Activated gamma-delta T cell treated with anti-CD3 and anti-CD28 coated beads, Interleukin-2, amount 50 U/mL, for 16 hours (primary cell): ENCODE results near the gene PTGES3L.

Experiments used
- DNase-seq: peaks from one replicate; pipeline ENCODE4 v3.0.0-alpha.2; 2020; ENCODE audit warnings: low read depth

Gene PTGES3L

DNA sequence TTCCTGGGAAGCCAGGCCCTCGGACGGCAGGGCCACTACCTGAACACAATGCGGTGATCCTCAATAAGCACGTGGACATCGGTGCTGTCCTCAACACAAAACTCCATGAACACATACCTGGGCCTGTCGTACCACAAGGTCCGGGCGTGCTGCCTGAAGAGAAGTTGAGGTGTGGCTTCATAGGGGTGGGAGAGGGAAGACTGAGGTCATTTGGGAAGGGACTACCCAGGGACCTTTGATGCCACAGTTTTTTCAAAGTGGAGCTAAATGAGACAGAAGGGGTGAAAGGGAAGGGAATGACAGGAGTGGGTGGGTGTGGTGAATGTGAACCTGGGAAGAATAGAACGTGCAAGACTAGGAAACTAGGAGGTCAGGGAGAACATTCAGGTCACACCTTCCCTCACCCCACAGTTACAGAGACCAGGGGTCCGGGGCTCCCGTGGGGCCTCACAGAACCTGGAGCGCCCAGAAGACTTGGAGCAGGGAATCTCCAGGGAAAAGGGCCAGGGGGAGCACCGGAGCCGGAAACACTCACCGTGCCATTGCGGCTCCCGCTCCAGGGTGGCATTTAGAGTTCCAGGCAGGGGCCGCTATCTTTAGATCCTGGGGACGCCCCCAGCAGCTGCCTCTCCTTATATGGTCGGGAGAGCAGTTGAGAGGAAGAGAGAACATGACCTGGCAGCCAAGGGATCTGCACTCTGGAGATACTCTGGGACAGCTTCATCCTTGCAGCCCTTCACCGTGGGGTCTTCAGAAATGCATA, at the start of gene PTGES3L:
Gene PTGES3L (minus strand): TSS at position 570 of the 763 bp plus-strand sequence. CDS start 27 bp downstream, at position 543.
- DNase-seq, result no peak

DNA sequence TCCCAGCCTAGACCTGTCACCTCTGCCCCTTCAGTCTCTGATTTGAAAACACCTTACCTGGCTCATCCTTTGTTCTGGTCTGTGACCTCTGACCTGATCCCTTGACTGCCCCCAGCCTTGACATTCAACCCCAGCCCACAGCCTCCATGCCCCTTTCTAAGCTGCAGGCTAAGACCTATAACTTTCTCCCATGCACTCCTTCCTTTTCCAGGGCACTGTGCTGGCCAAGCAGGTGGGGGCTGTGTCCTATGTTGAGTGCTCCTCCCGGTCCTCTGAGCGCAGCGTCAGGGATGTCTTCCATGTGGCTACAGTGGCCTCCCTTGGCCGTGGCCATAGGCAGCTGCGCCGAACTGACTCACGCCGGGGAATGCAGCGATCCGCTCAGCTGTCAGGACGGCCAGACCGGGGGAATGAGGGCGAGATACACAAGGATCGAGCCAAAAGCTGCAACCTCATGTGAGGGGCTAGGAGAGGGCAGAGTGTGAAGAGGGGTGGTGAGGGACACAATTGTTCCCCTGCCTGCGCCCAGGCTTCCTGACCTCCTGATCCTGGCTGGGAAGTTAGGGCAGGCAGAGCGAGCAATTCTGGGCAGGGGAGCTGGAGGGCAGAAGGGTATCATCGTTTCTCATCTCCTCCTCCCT, 48.5 kb upstream of the PTGES3L start:
- no peak for DNase-seq

DNA sequence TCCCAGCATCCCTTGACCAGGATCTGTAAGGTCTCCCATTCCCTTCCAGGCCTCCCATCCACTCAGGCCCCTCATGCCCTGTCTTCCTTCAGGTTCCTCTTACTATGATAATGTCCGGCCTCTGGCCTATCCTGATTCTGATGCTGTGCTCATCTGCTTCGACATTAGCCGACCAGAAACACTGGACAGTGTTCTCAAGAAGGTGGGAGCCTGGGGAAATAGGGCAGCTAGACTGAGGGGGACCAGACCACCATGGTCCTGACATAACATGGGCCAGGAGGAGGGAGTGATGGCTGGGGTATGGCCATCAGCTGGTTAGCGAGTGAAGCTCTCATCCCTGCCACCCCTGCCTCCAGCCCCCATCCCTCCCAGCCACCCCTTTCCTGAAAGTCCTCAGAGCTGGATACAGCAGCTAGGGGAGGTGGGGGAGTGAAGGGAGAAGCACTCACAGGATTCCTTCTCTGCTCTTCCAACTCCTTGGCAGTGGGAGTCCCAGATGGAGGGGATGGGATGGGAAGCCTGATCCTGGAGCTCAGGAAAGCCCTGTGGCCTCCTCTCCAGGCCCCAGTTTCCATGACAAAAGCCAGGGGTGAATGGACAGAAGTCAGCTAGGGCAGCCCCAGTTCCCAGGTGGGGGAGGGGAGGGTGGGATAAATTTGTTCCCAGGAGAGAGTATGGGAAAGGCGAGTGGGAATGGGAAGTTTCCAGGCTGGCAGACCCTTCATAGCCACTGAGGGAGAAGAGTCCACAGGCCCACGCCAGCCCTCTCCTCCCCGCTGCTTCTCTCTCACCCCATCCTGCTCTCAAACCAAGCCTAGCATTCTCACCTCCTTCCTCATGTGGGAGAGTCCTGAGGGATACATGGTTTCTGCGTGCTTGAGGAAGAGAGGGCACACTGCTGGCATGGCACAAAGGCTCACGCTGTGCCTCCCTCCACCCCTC, 47.5 kb upstream of the PTGES3L start:
- no peak for DNase-seq

DNA sequence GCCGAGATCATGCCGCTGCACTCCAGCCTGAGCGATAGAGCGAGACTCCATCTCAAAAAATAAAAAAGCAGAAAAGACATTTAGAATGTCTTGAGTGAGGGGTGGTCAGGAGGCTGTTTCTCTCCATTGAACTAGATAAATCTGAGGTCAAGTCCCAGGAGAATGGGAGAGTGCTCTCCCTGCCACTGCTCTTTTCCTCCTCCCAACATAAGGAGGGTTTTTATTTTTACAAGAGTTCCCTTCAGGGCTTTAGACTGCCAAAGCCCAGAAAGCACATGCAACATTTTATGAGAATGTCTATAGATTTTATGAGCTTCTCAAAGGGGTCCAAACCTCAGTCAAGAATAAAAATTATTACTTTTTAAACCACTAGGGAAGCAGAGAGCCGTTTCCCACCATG, 46.7 kb upstream of the PTGES3L start:
- no peak for DNase-seq

DNA sequence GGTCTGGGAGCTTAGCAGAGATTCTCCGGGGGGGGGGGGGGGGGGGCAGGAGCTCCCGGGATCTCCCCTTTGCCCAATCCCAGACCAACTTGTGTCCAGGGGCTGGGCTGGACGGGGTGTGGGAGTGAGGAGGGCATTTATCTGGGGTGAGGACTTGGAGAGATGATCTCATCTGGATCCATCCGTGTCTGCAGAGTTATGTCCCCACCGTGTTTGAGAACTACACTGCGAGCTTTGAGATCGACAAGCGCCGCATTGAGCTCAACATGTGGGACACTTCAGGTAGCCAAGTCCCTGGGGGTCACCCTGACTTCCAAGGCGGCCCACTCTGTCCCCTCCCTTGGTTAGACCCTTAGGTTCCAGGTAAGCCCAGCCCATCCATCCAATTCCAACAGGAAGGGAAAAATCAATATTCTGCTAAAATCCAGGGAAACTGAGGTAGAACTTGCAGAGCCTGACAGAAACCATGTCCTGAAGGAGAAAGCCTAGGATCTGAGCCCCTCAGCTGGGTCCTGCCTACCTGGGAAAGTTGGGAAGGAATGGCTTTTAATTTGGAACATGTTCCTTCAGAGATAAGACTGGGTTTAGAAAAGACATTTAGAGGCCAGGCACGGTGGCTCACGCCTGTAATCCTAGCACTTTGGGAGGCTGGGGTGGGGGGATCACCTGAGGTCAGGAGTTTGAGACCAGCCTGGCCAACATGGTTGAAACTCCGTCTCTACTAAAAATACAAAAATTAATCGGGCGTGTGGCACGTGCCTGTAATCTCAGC, 46.1 kb upstream of the PTGES3L start:
- DNase-seq, result no peak

DNA sequence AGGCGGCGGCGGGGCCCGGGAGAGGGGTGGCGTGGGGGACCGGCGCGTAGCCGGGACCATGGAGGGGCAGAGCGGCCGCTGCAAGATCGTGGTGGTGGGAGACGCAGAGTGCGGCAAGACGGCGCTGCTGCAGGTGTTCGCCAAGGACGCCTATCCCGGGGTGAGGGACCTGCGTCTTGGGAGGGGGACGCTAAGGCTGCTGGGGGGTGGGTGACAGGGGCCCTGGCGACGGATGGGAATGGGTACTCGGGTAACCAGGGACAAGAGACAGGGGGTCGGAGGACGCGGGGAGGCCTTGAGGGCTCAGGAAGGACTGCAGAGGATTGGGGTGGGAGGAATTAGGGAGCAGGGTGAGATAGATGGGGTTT, 45.4 kb upstream of the PTGES3L start:
- no peak for DNase-seq

DNA sequence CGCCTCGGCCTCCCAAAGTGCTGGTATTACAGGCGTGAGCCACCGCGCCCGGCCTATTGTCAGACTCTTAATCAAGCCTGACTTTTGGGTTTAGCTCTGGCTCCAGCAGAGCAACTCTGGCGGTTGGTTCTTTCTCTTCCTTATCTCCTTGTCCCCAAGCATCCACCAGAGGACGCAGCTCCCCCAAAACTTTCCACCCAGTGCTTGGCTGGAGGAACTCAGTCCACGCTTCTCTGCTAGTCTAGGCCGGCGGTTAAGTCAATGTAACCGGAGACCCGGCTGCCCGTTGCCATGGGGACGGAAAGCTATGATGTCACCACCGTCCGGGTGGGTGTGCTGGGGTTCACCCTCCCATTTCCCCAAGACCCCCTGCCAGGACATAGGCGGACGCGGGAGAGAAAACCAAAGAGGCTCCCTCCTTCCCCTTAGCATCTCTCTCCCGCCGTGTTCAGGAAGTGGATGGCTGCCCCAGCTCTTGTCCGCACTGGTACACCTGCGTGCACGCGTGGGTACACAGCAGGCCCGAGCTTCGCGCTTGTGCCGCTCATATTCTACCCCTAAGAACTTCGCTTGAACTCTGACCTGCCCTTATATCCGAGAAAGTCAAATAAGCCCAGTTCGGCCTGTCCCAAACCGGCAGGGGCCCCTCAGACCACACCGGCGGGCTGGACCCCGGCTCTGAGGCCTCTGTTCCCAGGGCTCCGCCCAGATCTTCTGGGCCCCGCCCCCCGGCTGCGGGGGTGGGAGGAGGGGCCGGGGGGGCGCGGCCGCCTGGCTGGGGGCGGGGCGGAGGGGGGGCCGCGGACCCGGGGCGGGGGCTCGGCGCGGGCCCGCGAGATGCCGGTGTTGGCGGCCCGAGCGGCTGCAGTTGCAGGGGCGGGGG, 44.8 kb upstream of the PTGES3L start, which contains the start of gene RND2:
Gene RND2 (plus strand): TSS at position 825 of the 883 bp plus-strand sequence. CDS start 117 bp downstream, outside the sequence.
- DNase-seq, result peak; percentile 71

DNA sequence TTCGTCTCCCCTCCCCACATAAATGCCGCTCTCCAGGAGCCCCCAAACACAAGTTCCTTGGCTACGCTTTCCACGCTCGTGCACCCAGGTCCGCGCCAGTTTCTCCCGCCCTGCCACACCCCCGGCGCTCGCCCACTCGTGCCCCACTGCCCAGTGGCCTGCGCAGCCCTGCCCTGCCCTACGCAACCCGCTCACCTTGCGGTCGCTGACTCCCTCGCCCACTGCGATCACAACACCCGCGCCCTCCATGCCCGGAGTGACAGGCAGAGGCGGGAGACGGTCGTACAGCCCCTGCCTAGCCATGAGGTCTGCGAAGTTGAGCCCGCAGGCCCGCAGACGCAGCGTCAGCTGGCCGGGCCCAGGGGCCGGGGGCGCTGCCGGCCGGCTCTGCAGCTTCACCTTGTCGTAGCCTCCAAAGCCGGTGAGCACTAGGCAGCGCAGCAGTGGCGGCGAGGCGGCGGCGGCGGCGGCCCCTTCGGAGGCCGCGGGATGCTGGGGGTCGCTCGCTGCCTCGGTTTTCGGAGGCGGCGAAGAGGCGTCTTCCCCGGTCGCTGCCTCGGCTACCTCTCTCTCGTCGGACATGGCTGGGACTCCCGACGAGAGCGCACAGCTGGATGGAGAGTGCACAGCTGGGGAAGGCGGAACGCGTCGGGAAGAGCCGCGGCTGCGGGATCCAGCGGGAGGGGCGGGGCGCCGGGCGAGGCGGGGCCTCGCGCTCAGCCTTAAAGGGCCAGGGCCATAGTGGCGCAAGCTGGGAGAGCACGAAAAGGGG, 42.0 kb upstream of the PTGES3L start, which contains the start of gene VAT1:
Gene VAT1 (minus strand): TSS at position 645 of the 772 bp plus-strand sequence. CDS start 63 bp downstream, at position 582.
- DNase-seq, result peak; percentile 14

DNA sequence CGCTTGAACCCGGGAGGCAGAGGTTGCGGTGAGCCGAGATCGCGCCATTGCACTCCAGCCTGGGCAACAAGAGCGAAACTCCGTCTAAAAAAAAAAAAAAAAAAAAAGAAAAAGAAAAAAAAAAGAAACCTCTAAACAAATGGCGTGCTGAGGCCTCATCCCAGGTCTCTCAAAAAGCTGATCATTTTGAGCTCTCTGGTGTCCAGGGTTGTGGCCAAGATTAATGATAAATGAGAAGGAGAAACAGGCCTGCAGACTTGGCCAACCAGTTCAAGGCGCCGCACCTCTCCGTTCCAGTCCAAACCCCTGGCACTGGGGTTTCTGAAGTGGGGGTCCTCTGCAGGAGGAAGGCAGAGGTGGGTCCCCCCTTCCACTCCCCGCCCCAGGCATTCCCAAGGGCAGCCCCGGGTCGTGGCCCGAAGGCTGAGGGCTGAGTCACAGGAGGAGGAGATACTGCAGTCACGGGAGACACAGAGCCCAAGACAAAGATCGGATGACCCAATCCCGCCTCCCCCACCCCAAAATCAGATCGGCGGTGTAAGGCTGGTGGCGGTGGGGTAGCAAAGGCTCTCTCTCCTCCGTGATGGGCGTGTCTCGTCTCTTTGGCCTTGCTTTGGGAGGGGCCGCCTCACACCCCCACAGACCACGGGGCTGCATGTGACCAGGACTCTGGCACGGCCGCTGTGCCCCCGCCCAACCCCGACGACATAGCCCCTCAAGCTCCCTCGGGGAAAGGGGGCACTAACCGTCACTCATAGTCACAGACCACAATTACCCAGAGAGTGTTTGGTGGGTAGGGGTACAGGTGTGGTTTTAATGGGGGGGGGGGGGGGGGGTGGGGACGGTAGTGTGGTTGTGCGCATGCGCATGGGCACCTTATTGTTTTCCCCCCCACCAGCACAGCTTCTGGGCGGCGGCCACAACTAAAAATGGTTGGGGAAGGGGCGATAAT, 41.2 kb upstream of the PTGES3L start:
- DNase-seq, result no peak

DNA sequence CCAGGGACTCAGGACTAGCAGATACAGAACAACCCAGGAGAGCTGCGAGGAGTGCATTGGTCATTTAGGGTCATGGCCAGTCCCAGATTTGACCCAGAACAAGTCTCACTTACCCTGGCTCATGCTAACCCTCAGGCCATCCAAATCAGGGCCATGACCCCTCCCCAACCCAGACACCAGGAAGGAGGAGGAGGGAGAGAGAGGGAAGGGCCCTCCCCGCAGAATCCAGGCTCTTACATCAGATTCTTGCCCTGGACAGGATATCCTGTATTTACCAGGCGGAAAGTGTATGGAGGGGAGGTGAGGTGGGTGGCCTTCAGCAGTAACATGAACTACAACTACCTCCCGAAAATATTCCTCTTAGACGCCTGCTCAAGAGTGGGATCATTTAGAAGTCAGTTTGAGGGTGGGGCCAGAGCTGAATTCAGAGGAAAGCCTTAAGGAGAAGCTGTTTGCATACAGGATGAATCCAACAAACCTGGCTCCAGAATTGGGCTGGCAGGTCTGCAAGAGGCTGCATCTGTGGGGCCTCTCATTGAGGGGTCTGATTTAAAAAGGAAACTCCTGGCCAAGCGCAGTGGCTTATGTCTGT, 40.2 kb upstream of the PTGES3L start:
- no peak for DNase-seq

DNA sequence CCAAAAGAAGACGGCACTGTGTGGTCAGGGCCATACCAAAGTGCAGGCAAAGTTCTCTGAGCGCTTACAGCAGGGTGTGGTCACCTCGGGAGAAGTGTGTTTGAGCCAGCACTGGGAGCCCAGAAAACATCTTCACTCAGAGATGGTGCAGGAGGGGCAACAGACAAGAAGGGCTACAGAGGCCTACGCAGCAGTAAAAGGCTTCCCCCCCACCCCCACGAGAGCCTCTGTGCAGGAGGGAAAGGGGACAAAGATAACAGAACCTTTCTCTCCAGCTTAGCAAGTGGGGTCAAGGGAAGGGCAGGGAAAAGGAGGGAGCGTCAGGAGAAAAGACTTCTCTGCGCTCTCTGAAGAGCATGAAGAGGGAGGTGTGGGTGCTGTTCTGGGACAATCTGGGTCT, 39.5 kb upstream of the PTGES3L start:
- no peak for DNase-seq

DNA sequence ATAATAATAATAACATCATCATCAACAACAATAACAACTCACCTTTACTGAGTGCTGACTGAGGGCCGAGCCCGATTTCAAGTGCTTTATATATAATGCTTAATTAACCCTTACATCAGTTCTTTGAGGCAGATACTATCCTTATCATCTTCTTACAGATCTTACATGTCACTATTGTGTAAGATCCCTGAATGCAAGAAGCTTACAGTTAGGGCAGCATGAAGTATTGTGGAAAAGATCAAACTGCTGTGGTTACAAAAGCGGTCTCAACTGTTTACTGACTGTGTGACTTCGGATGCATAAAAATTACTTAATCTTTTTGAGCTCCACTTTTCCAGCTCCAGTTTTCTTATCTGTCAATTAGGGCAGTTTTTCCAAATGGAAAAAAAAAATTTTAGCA, 39.1 kb upstream of the PTGES3L start:
- DNase-seq, result no peak

DNA sequence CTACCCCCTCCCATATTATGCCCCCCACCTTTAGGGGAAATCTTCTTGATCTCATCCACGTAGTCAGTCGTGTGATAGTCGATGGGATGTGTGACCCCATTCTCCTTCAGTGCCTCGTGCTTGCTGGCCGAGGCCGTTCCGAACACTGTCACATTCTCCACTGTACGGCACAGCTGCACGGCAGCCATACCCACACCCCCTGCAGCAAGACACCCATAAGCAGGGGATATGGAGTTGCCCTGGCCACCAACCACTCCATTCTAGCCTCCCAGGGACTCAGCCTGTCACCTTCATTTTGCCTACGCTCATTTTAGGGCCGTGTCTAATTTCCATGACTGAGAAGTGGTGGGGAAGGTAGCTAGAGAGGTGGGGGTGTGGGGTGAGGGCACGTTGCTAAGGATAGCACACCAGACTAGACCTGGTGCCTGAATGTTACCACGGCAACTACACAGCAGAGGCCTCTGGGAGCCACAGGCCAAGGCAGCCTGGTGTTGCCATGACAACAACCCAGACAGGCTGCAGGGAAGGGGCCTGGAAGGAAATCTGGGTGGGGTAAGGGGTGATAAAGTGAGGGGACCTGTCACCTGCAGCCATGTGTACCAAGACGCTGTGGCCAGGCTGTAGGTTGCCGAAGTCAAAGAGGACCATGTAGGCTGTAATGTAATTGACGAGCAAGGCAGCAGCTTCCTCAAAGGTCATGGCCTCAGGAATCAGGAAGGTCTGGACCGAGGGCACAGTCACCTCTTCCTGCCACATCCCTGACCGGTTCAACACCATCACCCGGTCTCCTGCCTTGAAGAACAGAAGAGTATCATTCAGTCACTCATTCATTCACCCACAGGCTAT, 38.4 kb upstream of the PTGES3L start:
- no peak for DNase-seq

DNA sequence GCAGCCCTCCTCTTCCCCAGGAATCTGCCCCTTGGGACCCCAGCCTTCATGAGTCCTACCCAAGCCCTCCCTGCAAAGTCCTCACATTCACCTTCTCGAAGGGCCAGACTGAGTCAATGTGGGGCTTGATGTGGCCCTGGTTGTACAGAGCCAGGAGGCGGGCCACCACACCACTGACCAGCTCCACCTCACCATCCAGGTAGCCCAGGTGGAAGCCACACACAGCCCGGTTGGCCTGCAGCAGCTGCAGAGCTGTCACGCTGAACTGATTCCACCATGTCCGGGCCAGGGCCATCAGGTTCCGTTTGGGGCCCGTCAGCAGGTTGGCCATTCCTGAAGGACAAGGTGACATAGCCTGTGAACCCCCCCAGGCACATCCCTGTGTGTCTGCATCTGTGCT, 36.3 kb upstream of the PTGES3L start:
- DNase-seq, result no peak

DNA sequence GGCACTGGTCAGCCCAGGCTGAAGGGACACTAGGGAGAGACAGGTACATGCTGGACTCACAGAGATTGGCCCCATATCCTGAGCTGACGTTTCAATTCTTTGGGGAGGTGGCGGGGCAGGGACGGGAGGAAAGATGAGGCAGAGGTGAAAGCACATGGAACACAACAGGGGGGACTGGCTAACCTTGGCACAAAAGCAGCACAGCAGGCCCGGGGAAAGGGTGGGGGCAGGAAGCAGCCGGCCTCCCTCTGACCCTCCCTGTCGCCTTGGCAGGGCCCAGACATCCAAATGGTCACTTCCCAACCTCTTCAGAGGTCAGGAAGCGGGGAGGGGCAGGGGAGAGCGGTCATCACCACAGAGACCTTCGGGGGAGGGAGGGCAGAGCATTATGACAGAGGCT, 35.7 kb upstream of the PTGES3L start:
- no peak for DNase-seq

DNA sequence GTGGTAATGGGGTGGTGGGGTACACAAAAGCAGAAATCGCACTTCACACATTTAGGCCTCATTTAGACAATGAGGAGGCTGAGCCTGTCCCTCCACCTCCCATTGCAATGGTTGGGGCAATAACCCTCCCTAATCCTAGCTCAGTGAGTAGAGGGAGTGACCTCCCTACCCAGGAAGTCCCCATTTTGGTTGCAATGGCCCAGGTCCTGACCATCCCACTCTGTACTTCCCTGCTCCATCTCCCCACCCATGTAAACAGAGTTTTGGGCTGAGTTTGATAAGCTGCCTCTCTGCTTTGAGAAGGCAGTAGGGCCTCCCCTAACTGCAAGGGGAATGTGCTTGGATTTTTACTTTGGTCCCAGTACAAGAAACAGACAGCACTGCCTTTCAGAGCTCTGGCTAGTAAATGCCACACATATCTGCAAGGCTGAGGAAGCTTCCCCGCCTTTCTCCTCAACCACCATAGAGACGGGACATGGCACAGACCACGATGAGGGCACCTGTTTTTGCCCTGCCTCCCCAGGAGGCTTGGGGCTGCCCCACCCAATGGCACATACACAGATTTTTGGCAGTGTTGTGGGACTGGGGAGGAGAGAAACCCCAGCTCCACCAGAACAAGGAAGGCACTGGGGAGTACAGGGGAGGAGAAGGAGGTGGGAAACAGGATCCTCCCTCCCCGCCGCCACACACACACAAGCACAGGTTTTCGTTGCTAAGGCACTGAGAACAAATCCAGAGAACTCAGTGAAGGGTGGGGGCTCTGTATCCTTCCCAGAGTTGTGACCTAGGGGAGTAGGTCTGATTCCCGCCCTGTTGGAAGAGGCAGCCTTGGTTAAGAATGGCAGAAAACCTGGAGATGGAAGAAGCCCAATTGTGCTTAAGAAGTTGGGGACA, 35.0 kb upstream of the PTGES3L start:
- DNase-seq, result no peak
